ENCODE measurements around the gene CLTA. TPM values are rescaled to one million over a fixed set of nuclear protein-coding genes. Genes with fewer than 3 reads are reported as not detected.

CLTA gene
- total and polyA plus RNA-seq, 11 donors, result 40.8 to 139 (median 61.8) TPM

DNA sequence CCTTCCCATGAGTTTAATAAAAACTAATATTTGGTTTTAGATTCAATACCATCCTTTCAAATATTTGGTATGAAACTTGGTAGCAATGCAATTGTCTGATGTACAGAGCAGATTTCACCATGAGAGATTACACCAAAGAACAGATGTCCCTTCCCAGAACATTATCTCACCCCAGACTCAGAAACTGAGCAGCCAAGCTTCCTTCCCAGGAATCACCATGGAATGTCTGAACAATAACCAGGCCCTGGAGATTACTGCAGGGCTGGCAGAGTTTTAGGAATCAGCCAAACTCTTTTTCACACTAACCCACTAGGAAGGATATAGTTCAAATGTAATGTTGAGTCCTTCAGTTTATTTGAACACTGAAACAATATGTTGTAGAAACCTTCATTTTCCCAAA lies 23.9 kb downstream of the CLTA start:
- intact Hi-C loops (cut with DNase I), result loop anchor here in 1 of 10 donors (5.0 kb wide), 1 partner anchor 43 kb away; the partner anchor contains the start of gene GNE
- peak; percentile 24 to 54 (median 34) for ATAC-seq
- H3K27me3 ChIP-seq, result no peaks in the 10 kb centered on the region
- peak overlapping the region in 11 of 12 donors; percentile 0 to 64 (median 41) for H3K27ac ChIP-seq
- H3K9me3 ChIP-seq, result no peaks in the 10 kb centered on the region
- peaks cover 0 to 95% (median 65%) of the 10 kb centered on the region in 9 donors for H3K36me3 ChIP-seq
- no peak overlapping the region for H3K4me3 ChIP-seq
- peaks cover 2 to 71% (median 59%) of the 10 kb centered on the region in 12 donors for H3K4me1 ChIP-seq
- TF ChIP-seq, protein P1, sequence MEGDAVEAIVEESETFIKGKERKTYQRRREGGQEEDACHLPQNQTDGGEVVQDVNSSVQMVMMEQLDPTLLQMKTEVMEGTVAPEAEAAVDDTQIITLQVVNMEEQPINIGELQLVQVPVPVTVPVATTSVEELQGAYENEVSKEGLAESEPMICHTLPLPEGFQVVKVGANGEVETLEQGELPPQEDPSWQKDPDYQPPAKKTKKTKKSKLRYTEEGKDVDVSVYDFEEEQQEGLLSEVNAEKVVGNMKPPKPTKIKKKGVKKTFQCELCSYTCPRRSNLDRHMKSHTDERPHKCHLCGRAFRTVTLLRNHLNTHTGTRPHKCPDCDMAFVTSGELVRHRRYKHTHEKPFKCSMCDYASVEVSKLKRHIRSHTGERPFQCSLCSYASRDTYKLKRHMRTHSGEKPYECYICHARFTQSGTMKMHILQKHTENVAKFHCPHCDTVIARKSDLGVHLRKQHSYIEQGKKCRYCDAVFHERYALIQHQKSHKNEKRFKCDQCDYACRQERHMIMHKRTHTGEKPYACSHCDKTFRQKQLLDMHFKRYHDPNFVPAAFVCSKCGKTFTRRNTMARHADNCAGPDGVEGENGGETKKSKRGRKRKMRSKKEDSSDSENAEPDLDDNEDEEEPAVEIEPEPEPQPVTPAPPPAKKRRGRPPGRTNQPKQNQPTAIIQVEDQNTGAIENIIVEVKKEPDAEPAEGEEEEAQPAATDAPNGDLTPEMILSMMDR (IDR thresholded peaks at IDR 0.05), result no peak
- TF ChIP-seq POLR2A (IDR thresholded peaks at IDR 0.05), result no peak
- DNase-seq, result no peak

DNA sequence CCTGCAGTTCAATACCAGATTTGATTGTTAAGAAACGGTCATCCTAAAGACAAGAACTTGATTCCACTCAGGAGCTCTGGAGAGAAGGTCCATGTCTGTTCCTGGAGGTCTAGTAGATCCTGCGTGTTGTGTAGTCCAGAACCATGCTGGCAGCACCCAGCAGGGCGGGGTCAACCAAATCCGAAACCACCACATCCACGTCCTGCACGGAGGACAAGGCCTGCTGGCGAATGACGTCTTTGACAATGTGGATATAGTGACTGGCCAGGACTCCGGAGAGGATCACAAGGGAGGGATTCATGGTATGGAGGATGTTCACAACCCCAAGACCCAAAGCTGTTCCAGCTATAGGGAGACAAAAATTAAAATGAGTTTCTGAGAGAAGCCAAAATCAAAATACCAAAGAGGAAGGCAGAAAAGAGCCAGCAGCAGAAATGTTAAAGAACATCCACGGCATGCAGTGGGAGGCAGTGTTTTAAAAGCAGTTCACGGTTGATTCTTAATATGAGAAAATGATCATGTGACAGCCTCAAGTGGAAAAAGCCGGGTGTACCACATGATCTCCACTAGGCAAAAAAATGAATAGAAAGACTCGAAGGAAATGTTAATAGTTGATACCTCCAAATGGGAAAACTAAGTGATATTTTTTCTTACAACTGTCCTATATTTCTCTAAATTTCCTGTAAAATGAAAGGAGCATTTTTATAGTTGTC lies 26.7 kb downstream of the CLTA start:
- TF ChIP-seq POLR2A (IDR thresholded peaks at IDR 0.05), result no peak
- TF ChIP-seq, protein P1 (IDR thresholded peaks at IDR 0.05), result no peak
- Histone ChIP-seq H3K4me1 (peaks cover 0 to 46% (median 34%) of the 10 kb centered on the region in 12 donors), H3K27ac (peak overlapping the region in 2 of 12 donors; percentile 1 to 19), H3K27me3 (no peaks in the 10 kb centered on the region), H3K36me3 (peaks cover 0 to 93% (median 73%) of the 10 kb centered on the region in 9 donors), H3K9me3 (peaks cover 0 to 2% (median 0%) of the 10 kb centered on the region in 12 donors), H3K4me3 (no peak overlapping the region)
- ATAC-seq (peak in 3 of 4 donors; percentile 8 to 35 (median 16)), DNase-seq (no peak)
- WGBS, 4 donors, result 57 to 68% (median 65%) methylated on average over 13 of the region's 13 CpGs
- intact Hi-C loops (cut with DNase I), result loop anchor here in 1 of 10 donors (5.0 kb wide), 1 partner anchor 40 kb away; the partner anchor contains the start of gene GNE

DNA sequence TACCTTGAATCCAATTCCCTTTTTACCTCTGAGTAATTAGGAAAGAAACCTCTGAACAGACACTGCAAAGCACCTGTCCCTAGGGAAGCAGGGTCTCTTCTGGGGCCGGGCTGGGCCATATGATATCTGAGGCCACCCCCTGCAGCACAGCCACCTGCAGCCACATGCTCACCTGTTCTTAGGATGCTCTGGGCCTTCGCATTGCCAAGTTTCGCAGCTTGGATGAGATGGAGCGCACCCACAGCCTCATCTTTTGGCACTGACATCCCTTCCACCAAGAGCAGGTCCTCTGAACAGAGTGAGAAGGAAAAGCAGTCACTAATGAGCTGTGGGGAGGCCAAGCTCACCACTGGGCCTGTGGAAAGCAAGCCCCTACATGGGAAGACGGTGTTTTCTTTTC lies 27.3 kb downstream of the CLTA start:
- no peaks in the 10 kb centered on the region for H3K27me3 ChIP-seq
- intact Hi-C loops (cut with DNase I), result loop anchor here in 1 of 10 donors (5.0 kb wide), 1 partner anchor 39 kb away; the partner anchor contains the start of gene GNE
- DNase-seq, result no peak
- peaks cover under 1 to 93% (median 73%) of the 10 kb centered on the region in 9 donors for H3K36me3 ChIP-seq
- WGBS, 4 donors, result 90 to 97% (median 94%) methylated on average over 5 of the region's 5 CpGs
- no peak overlapping the region for H3K4me3 ChIP-seq
- peak overlapping the region in 1 of 12 donors; percentile 17 for H3K27ac ChIP-seq
- no peak for TF ChIP-seq POLR2A (IDR thresholded peaks at IDR 0.05)
- TF ChIP-seq, protein P1 (IDR thresholded peaks at IDR 0.05), result no peak
- H3K4me1 ChIP-seq, result peaks cover 0 to 40% (median 29%) of the 10 kb centered on the region in 12 donors
- peaks cover 0 to 8% (median 0%) of the 10 kb centered on the region in 12 donors for H3K9me3 ChIP-seq
- no peak for ATAC-seq

DNA sequence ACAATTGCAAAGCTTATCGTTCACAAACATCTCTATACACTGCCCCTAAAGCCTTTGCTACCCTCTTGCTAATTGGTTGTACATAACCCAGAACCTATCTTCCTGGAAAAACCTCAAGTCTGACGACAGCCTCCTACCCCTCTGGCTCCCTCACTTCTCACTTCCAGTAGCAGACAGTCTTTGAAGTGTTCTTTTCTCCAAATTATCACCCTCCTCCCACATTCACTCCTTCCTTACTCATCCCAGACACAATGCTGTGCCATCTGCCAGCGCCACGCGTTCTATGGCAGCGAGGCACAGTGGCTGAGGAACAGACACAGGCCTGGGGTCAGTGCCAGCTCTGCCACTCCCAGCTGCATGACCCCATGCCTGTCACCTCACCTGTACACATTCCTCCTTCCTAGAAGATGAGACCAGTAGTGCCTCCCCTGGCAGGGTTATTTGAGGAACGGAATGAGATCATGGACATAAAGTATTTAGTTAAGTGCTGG lies 27.7 kb downstream of the CLTA start:
- peak in 1 of 4 donors; percentile 12 for ATAC-seq
- Histone ChIP-seq H3K9me3 (peaks cover 0 to 11% (median 0%) of the 10 kb centered on the region in 12 donors), H3K4me3 (no peak overlapping the region), H3K4me1 (peaks cover 0 to 35% (median 25%) of the 10 kb centered on the region in 12 donors), H3K27me3 (no peaks in the 10 kb centered on the region), H3K27ac (no peak overlapping the region), H3K36me3 (peaks cover 4 to 93% (median 74%) of the 10 kb centered on the region in 9 donors)
- WGBS, 4 donors, result 77 to 86% (median 83%) methylated on average over 7 of the region's 7 CpGs
- TF ChIP-seq, protein P1 (IDR thresholded peaks at IDR 0.05), result no peak
- TF ChIP-seq POLR2A (IDR thresholded peaks at IDR 0.05), result no peak
- intact Hi-C loops (cut with DNase I), result loop anchor here in 1 of 10 donors (5.0 kb wide), 1 partner anchor 39 kb away; the partner anchor contains the start of gene GNE
- DNase-seq, result no peak

Data from heart left ventricle (tissue), 16 donors.